Measurements from ENCODE around the gene PCDH15. TPM values are rescaled to one million over a fixed set of nuclear protein-coding genes. Genes with fewer than 3 reads are reported as not detected.

Gene PCDH15
- total and polyA plus RNA-seq, 2 experiments from 2014 or later, result not detected

DNA sequence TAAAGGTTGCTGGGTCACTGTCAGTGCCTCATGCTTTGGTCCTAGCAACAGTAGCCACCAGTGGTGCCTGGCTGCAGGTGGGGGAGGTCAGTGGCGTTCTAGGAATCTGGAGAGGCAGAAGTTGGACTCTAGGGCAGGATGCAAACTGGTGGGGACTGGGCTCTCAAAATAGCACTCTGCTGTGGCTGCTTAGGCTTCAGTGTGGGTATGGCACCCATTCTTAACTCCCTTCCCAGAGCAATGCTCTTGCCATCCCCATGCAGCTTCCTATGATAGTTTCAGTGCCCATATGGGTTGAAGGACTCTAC, 330.8 kb downstream of the PCDH15 start:
- Histone ChIP-seq H3K36me3 (ENCODE audit: low read depth) (no peaks in the 10 kb centered on the region), H3K9me3 (ENCODE audit: low read depth) (peaks cover 3% of the 10 kb centered on the region), H3K27ac (no peak overlapping the region), H3K27me3 (replicated peaks; ENCODE audit: insufficient read depth) (no peaks in the 10 kb centered on the region), H4K20me1 (ENCODE audit: insufficient read depth) (no peaks in the 10 kb centered on the region), H3K4me2 (ENCODE audit: unreplicated experiment) (no peak overlapping the region), H3F3A (ENCODE audit: insufficient read depth) (no peaks in the 10 kb centered on the region), H2AFZ (no peak overlapping the region), H3K4me1 (ENCODE audit: insufficient read depth) (no peaks in the 10 kb centered on the region), H3K4me3 (no peak overlapping the region), H3K9me2 (ENCODE audit: insufficient read depth) (no peaks in the 10 kb centered on the region), H3K9ac (no peak overlapping the region), H3K79me2 (ENCODE audit: insufficient read depth) (no peaks in the 10 kb centered on the region)
- 28 to 39% methylated on average over 1 of the region's 1 CpG for WGBS, 2 experiments (ENCODE audit: low coverage in 1 of 2, low lambda C conversion rate in 2 of 2, missing lambda C conversion rate in 2 of 2)
- in situ Hi-C loops (cut with MboI), result no loop called here
- DNase-seq, result no peak
- no peak for TF ChIP-seq EZH2phosphoT487 (IDR thresholded peaks at IDR 0.05; ENCODE audit: insufficient read depth, low read depth)
- no peak for TF ChIP-seq EZH2 (IDR thresholded peaks at IDR 0.05; ENCODE audit: insufficient read depth, poor library complexity, severe bottlenecking)

DNA sequence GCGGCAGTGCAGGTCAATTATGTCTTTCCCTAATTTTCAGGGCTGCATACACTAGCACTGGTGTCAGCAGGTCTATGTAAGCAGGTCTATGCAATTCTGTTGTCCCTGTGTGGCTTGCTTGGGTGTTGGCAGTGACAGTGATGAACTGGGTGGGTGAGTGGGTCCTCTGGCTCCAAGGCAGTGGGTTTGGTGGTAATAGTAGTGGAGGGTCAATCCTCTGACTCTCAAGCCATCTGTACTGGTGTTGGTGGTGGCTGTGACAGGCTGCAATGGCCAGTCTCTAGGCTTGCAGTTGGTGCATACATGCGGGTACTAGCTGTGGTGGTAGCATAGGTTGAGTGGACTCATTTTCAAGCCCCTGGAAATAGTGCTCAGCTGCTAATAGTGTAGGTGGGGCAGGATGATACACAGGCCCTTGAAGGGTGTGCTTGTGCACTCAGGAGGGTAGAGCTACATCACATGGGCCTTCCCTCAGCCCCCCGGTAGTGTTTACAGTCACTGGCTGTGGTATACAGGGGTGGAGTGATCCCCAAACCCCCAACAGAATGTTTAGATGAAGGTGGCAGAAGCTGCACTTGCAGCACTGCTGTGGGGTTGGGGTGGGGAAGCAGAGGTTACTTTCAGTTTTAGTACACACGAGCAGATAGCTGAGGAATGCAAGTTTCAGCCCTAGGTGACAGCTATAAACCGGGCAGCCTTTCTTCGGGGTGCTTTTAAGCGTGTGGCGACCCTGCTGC, 331.3 kb downstream of the PCDH15 start:
- in situ Hi-C loops (cut with MboI), result no loop called here
- no peak for DNase-seq
- no peaks in the 10 kb centered on the region for H4K20me1 ChIP-seq (ENCODE audit: insufficient read depth)

DNA sequence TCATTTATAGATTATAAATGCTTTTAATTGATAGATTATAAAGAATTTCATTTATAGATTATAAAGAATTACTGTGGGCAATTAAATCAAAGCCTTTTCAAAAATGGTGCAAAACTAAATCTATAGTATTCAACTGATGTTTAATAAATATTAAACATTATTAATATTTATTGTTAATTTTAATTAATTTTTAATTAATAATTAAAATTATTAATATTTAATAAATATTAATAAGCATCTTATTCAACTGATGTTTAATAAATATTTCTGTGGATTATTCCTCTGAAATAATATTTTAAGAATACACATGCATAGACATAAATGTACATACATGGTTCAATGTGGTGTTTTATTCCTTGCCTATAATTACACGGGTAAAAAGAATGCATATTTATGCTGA, 346.8 kb downstream of the PCDH15 start:
- WGBS, 2 experiments (ENCODE audit: low coverage in 1 of 2, low lambda C conversion rate in 2 of 2, missing lambda C conversion rate in 2 of 2), result 11 to 13% methylated on average over 1 of the region's 1 CpG
- Histone ChIP-seq H2AFZ (no peak overlapping the region), H3K9me2 (ENCODE audit: insufficient read depth) (no peaks in the 10 kb centered on the region), H3K4me2 (ENCODE audit: unreplicated experiment) (no peak overlapping the region), H3K27me3 (replicated peaks; ENCODE audit: insufficient read depth) (no peaks in the 10 kb centered on the region), H3K9me3 (ENCODE audit: low read depth) (no peaks in the 10 kb centered on the region), H3K4me3 (no peak overlapping the region), H3F3A (ENCODE audit: insufficient read depth) (no peaks in the 10 kb centered on the region), H3K79me2 (ENCODE audit: insufficient read depth) (no peaks in the 10 kb centered on the region), H3K36me3 (ENCODE audit: low read depth) (no peaks in the 10 kb centered on the region), H3K27ac (no peak overlapping the region), H3K9ac (no peak overlapping the region), H4K20me1 (ENCODE audit: insufficient read depth) (no peaks in the 10 kb centered on the region), H3K4me1 (ENCODE audit: insufficient read depth) (no peaks in the 10 kb centered on the region)
- TF ChIP-seq EZH2phosphoT487 (IDR thresholded peaks at IDR 0.05; ENCODE audit: insufficient read depth, low read depth) (no peak), EZH2 (IDR thresholded peaks at IDR 0.05; ENCODE audit: insufficient read depth, poor library complexity, severe bottlenecking) (no peak)
- DNase-seq, result no peak
- in situ Hi-C loops (cut with MboI), result no loop called here

More for the DNA sequence above, 331.3 kb downstream of the PCDH15 start:
- H3K79me2 ChIP-seq (ENCODE audit: insufficient read depth), result no peaks in the 10 kb centered on the region
- H3K4me2 ChIP-seq (ENCODE audit: unreplicated experiment), result no peak overlapping the region
- H3K9me2 ChIP-seq (ENCODE audit: insufficient read depth), result no peaks in the 10 kb centered on the region
- WGBS, 2 experiments (ENCODE audit: low coverage in 1 of 2, low lambda C conversion rate in 2 of 2, missing lambda C conversion rate in 2 of 2), result 22 to 23% methylated on average over 8 of the region's 8 CpGs
- H3K36me3 ChIP-seq (ENCODE audit: low read depth), result no peaks in the 10 kb centered on the region
- H3K27me3 ChIP-seq (replicated peaks; ENCODE audit: insufficient read depth), result no peaks in the 10 kb centered on the region
- no peaks in the 10 kb centered on the region for H3K4me1 ChIP-seq (ENCODE audit: insufficient read depth)
- H3K27ac ChIP-seq, result no peak overlapping the region
- no peak overlapping the region for H3K9ac ChIP-seq
- H3K9me3 ChIP-seq (ENCODE audit: low read depth), result peaks cover 3% of the 10 kb centered on the region
- TF ChIP-seq EZH2 (IDR thresholded peaks at IDR 0.05; ENCODE audit: insufficient read depth, poor library complexity, severe bottlenecking) (no peak), EZH2phosphoT487 (IDR thresholded peaks at IDR 0.05; ENCODE audit: insufficient read depth, low read depth) (no peak)
- no peak overlapping the region for H2AFZ ChIP-seq
- H3F3A ChIP-seq (ENCODE audit: insufficient read depth), result no peaks in the 10 kb centered on the region
- H3K4me3 ChIP-seq, result no peak overlapping the region

DNA sequence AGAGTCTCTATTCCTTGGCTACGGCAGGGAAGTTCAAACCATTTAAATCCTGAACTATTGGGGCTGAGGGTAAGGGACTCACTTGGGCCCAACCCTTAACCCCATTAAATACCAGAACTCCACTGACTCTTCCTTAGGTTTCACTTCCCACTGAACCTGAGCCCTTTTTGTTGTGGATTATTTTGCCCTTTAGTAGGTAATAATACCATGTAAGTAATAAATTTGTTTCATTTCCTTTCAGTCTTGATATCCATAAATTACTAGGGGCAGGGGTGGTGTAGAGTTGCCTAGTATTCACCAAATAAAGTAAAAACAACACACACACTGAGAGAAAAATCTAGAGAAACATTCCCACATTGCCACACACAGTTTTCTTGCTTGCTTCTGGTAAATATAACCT, 352.0 kb downstream of the PCDH15 start:
- Histone ChIP-seq H3K4me1 (ENCODE audit: insufficient read depth) (no peaks in the 10 kb centered on the region), H3K4me3 (no peak overlapping the region), H3K9ac (no peak overlapping the region), H3K27ac (no peak overlapping the region), H3K9me3 (ENCODE audit: low read depth) (no peaks in the 10 kb centered on the region), H3K4me2 (ENCODE audit: unreplicated experiment) (no peak overlapping the region), H3K27me3 (replicated peaks; ENCODE audit: insufficient read depth) (no peaks in the 10 kb centered on the region), H3K36me3 (ENCODE audit: low read depth) (no peaks in the 10 kb centered on the region), H3K79me2 (ENCODE audit: insufficient read depth) (no peaks in the 10 kb centered on the region), H3F3A (ENCODE audit: insufficient read depth) (no peaks in the 10 kb centered on the region), H4K20me1 (ENCODE audit: insufficient read depth) (no peaks in the 10 kb centered on the region), H3K9me2 (ENCODE audit: insufficient read depth) (no peaks in the 10 kb centered on the region), H2AFZ (no peak overlapping the region)
- no peak for DNase-seq
- 0 to 2% methylated on average over 1 of the region's 1 CpG for WGBS, 2 experiments (ENCODE audit: low coverage in 1 of 2, low lambda C conversion rate in 2 of 2, missing lambda C conversion rate in 2 of 2)
- no peak for TF ChIP-seq EZH2 (IDR thresholded peaks at IDR 0.05; ENCODE audit: insufficient read depth, poor library complexity, severe bottlenecking)
- no peak for TF ChIP-seq EZH2phosphoT487 (IDR thresholded peaks at IDR 0.05; ENCODE audit: insufficient read depth, low read depth)
- in situ Hi-C loops (cut with MboI), result no loop called here
